ENCODE data around the gene DNAJC13. TPM values are rescaled to one million over a fixed set of nuclear protein-coding genes. Genes with fewer than 3 reads are reported as not detected.
A peak's percentile ranks its signal among the peaks of the same experiment; 100 is the strongest.

Gene DNAJC13
- total and polyA plus RNA-seq, 12 donors: 6.3 to 40.5 (median 30.8) TPM

DNA sequence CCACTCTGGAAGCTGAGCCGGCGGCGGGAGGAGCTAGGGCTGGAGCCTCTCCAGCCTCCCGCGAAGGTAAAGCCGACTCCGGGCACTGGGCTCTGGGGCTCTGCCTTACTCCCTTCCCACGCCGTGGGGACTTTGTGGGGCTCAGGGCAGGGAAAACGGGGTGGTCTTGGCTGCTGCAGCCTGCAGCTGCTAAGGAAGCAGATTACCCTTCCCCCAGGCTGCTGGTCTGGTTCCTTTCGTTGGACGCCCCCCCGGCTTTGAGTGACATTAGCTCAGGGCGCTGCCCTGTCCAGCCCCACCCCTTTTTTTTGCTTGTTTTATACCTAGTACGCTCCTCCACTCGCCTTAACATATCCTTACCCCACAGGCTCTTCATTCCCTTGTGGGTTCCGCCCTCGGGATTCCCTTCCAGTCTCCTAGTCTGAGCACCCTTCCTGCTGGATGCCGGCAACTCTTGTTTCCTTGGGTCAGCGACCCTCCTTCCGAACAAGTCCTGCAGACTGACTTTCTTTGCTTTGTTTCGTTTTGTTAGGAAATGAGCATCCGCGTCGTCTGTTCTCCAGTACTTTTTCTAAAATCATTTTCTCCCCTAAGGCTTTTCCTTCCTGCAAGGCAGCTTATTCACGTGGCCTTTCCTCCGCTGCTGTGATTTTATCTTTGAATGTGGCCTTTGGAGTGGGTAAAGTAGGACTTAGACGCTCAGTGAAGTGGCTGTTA is 551 bp downstream of the DNAJC13 start:
- ATAC-seq: peak; percentile 29 to 64 (median 47)
- H3K4me3 ChIP-seq: peak overlapping the region; percentile 88 to 100 (median 96)
- peak overlapping the region; percentile 65 to 96 (median 90) for H3K27ac ChIP-seq
- H3K27me3 ChIP-seq: no peaks in the 10 kb centered on the region
- H3K9me3 ChIP-seq: no peaks in the 10 kb centered on the region
- intact Hi-C loops (cut with DNase I): loop anchor here in 1 of 10 donors (10.0 kb wide), 1 partner anchor 163 kb away; no protein-coding TSS in a partner anchor
- TF ChIP-seq, protein P1, sequence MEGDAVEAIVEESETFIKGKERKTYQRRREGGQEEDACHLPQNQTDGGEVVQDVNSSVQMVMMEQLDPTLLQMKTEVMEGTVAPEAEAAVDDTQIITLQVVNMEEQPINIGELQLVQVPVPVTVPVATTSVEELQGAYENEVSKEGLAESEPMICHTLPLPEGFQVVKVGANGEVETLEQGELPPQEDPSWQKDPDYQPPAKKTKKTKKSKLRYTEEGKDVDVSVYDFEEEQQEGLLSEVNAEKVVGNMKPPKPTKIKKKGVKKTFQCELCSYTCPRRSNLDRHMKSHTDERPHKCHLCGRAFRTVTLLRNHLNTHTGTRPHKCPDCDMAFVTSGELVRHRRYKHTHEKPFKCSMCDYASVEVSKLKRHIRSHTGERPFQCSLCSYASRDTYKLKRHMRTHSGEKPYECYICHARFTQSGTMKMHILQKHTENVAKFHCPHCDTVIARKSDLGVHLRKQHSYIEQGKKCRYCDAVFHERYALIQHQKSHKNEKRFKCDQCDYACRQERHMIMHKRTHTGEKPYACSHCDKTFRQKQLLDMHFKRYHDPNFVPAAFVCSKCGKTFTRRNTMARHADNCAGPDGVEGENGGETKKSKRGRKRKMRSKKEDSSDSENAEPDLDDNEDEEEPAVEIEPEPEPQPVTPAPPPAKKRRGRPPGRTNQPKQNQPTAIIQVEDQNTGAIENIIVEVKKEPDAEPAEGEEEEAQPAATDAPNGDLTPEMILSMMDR (IDR thresholded peaks at IDR 0.05): no peak
- peak in 1 of 2 donors; percentile 35 for DNase-seq
- H3K36me3 ChIP-seq: peaks cover 0 to 22% (median 0%) of the 10 kb centered on the region in 9 donors
- WGBS, 2 donors: 1% methylated on average over 28 of the region's 28 CpGs
- H3K4me1 ChIP-seq: peaks cover 2 to 49% (median 22%) of the 10 kb centered on the region in 9 donors

DNA sequence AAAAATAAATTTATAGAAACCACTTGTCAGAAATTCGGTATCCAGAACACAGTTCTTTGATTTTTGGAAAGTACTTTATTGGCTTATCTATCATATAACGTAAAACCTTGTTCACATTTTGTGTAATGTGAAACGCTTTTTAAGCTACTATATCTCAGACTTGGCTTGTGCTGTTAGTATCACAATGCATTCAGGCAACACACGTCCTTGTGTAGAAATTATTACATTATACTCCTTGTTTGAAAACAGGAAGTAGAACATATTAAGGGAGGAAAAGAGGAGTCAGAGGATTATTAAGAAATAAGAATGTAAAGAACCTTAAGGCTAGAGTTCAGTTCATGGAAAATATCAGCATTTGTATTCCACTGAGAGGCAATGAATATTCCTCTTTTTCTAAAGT is 1.6 kb downstream of the DNAJC13 start:
- peaks cover 2 to 56% (median 23%) of the 10 kb centered on the region in 9 donors for H3K4me1 ChIP-seq
- H3K27ac ChIP-seq: peak overlapping the region in 4 of 10 donors; percentile 86 to 96 (median 92)
- H3K27me3 ChIP-seq: no peaks in the 10 kb centered on the region
- ATAC-seq (no peak), DNase-seq (no peak)
- H3K4me3 ChIP-seq: peak overlapping the region in 8 of 10 donors; percentile 88 to 100 (median 96)
- TF ChIP-seq, protein P1 (IDR thresholded peaks at IDR 0.05): no peak
- intact Hi-C loops (cut with DNase I): loop anchor here in 1 of 10 donors (10.0 kb wide), 1 partner anchor 164 kb away; no protein-coding TSS in a partner anchor
- 14 to 16% methylated on average over 4 of the region's 4 CpGs for WGBS, 2 donors
- no peaks in the 10 kb centered on the region for H3K9me3 ChIP-seq
- peaks cover 0 to 22% (median 0%) of the 10 kb centered on the region in 9 donors for H3K36me3 ChIP-seq

GRCh38 chr3:132421832-132422231 is 4.5 kb downstream of the DNAJC13 start:
- intact Hi-C loops (cut with DNase I): no loop called here
- 91 to 93% methylated on average over 4 of the region's 4 CpGs for WGBS, 2 donors
- no peaks in the 10 kb centered on the region for H3K9me3 ChIP-seq
- H3K27ac ChIP-seq: no peak overlapping the region
- peaks cover 2 to 55% (median 23%) of the 10 kb centered on the region in 9 donors for H3K4me1 ChIP-seq
- TF ChIP-seq, protein P1 (IDR thresholded peaks at IDR 0.05): no peak
- H3K36me3 ChIP-seq: peaks cover 0 to 28% (median 0%) of the 10 kb centered on the region in 9 donors
- DNase-seq (no peak), ATAC-seq (no peak)
- H3K4me3 ChIP-seq: no peak overlapping the region
- H3K27me3 ChIP-seq: no peaks in the 10 kb centered on the region

DNA sequence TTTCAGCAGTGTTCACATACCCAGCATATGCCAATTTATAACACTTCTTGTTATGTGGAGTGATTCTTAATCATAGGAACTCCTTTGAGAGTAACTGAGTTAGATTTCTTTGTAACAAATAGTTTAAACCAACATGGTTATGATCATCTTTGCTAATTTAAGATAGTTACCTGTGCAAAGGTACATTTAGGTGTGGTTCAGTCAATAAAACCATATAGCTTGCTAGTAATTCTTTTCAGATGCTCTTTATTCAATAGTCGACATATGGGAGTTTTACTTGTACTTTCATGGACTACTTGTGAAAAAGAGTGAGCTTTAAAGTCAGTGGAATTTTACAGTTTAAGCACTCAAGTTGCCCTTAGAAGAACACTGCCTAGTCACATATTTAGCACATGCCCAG is 5.2 kb downstream of the DNAJC13 start:
- WGBS, 2 donors: 96 to 98% methylated on average over 1 of the region's 1 CpG
- no peaks in the 10 kb centered on the region for H3K27me3 ChIP-seq
- DNase-seq (no peak), ATAC-seq (no peak)
- H3K9me3 ChIP-seq: no peaks in the 10 kb centered on the region
- H3K27ac ChIP-seq: no peak overlapping the region
- H3K4me3 ChIP-seq: no peak overlapping the region
- TF ChIP-seq, protein P1 (IDR thresholded peaks at IDR 0.05): no peak
- intact Hi-C loops (cut with DNase I): no loop called here
- H3K4me1 ChIP-seq: peaks cover 2 to 54% (median 23%) of the 10 kb centered on the region in 9 donors
- H3K36me3 ChIP-seq: peaks cover 0 to 28% (median 0%) of the 10 kb centered on the region in 9 donors

Measured in heart right ventricle (tissue), 16 donors.